Tibial artery (tissue), 4 donors: ENCODE results near the gene CORO1A.
"Not testable (repeated sequence)": the region's sequence is repeated elsewhere in the genome, so short reads cannot be mapped to it uniquely, and the experiment has no call there.

ENCODE experiments used
- DNase-seq, 2 donors: peaks; one replicate each; pipeline ENCODE4 v3.0.0-alpha.2; 2019
- H3K27ac ChIP-seq, 2 donors: fragments of 200-600 bp; sonication (generic) in 1 of 2; 1 replicate in 1 of 2; 2 replicates in 1 of 2; pipeline ENCODE4 v1.5.1; 2018 to 2019; ENCODE audit warnings: mild to moderate bottlenecking in 1 of 2
- H3K27me3 ChIP-seq, 2 donors: fragments of 200-600 bp; sonication (generic) in 1 of 2; one replicate each; pipeline versions ENCODE4 v1.5.1 to v1.6.0; 2016 to 2019
- H3K36me3 ChIP-seq, 3 donors: fragments of 200-600 bp; sonication (generic) in 2 of 3; one replicate each; pipeline ENCODE4 v1.5.1; 2016 to 2019; ENCODE audit warnings: mild to moderate bottlenecking in 2 of 3
- H3K4me1 ChIP-seq, 4 donors: fragments of 200-600 bp; sonication (generic) in 2 of 4; 1 replicate in 3 of 4; 2 replicates in 1 of 4; pipeline ENCODE4 v1.5.1; 2016 to 2019
- H3K4me3 ChIP-seq, 2 donors: fragments of 200-600 bp; sonication (generic) in 1 of 2; 1 replicate in 1 of 2; 2 replicates in 1 of 2; pipeline ENCODE4 v1.5.1; 2018 to 2019; ENCODE audit warnings: mild to moderate bottlenecking in 2 of 2
- H3K9me3 ChIP-seq, 3 donors: fragments of 200-600 bp; sonication (generic) in 1 of 3; one replicate each; pipeline ENCODE4 v1.5.1; 2016 to 2019
- CTCF ChIP-seq, 2 experiments: fragments of 200-600 bp in 1 of 2; fragments of 450-650 bp in 1 of 2; IDR thresholded peaks; one replicate each; pipeline ENCODE4 v1.5.1; 2017 to 2019; ENCODE audit warnings: antibody characterized with exemption in 2 of 2, mild to moderate bottlenecking in 1 of 2, moderate library complexity in 1 of 2
- intact Hi-C: fragments of 100-400 bp; cut with DNase I; formaldehyde crosslinking; loops from one replicate; pipeline ENCODE4 v1.15.0; 2023; ENCODE audit warnings: low total_unique reads

Gene CORO1A

DNA sequence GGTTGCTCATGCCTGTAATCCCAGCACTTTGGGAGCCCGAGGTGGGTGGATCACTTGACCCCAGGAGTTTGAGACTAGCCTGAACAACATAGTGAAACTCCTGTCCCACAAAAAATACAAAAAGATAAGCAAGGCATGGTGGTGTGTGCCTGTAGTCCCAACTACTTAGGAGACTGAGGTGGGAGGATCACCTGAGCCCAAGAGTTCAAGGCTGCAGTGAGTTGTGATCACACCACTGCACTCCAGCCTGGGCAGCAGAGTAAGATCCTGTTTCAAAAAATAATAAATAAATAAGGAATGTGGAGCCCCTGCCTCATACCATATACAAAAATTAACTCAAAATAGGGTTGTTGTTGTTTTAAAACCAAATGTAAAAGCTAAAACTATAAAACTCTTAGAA lies 26.2 kb upstream of the CORO1A start:
- H3K27ac ChIP-seq = no peak overlapping the region
- TF ChIP-seq CTCF (IDR thresholded peaks at IDR 0.05) = no peak
- H3K4me3 ChIP-seq = no peak overlapping the region
- no peaks in the 10 kb centered on the region for H3K27me3 ChIP-seq
- no peaks in the 10 kb centered on the region for H3K9me3 ChIP-seq
- no peaks in the 10 kb centered on the region for H3K4me1 ChIP-seq
- no peak for DNase-seq
- intact Hi-C loops = no loop called here
- no peaks in the 10 kb centered on the region for H3K36me3 ChIP-seq

- no peak overlapping the region for H3K4me3 ChIP-seq
- H3K27me3 ChIP-seq = no peaks in the 10 kb centered on the region
- intact Hi-C loops = no loop called here
- H3K9me3 ChIP-seq = no peaks in the 10 kb centered on the region
- no peak for DNase-seq
- H3K27ac ChIP-seq = no peak overlapping the region
- no peaks in the 10 kb centered on the region for H3K4me1 ChIP-seq
- H3K36me3 ChIP-seq = no peaks in the 10 kb centered on the region
- TF ChIP-seq CTCF (IDR thresholded peaks at IDR 0.05) = no peak
Measured at GRCh38 chr16:30163538-30163937, 19.9 kb upstream of the CORO1A start.

GRCh38 chr16:30166202-30166902 lies 17.1 kb upstream of the CORO1A start:
- Histone ChIP-seq H3K9me3 (no peaks in the 10 kb centered on the region), H3K4me1 (no peaks in the 10 kb centered on the region), H3K4me3 (no peak overlapping the region), H3K27me3 (no peaks in the 10 kb centered on the region), H3K27ac (no peak overlapping the region), H3K36me3 (no peaks in the 10 kb centered on the region)
- no peak for TF ChIP-seq CTCF (IDR thresholded peaks at IDR 0.05)
- no peak for DNase-seq
- intact Hi-C loops = no loop called here

GRCh38 chr16:30168746-30169145 lies 14.7 kb upstream of the CORO1A start:
- H3K36me3 ChIP-seq, H3K4me3 ChIP-seq, intact Hi-C loops: not testable (repeated sequence)

DNA sequence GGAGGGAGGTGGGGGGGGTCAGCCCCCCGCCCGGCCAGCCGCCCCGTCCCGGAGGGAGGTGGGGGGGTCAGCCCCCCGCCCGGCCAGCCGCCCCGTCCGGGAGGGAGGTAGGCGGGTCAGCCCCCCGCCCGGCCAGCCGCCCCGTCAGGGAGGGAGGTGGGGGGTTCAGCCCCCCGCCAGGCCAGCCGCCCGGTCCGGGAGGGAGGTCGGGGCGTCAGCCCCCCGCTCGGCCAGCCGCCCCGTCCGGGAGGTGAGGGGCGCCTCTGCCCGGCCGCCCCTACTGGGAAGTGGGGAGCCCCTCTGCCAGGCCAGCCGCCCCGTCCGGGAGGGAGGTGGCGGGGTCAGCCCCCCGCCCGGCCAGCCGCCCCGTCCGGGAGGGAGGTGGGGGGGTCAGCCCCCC lies 14.0 kb upstream of the CORO1A start:
- H3K27ac ChIP-seq, H3K4me3 ChIP-seq, H3K9me3 ChIP-seq, DNase-seq, intact Hi-C loops, H3K27me3 ChIP-seq, H3K4me1 ChIP-seq, H3K36me3 ChIP-seq: not testable (repeated sequence)

More at GRCh38 chr16:30168746-30169145, 14.7 kb upstream of the CORO1A start:
- DNase-seq, H3K27me3 ChIP-seq, H3K4me1 ChIP-seq, H3K9me3 ChIP-seq, H3K27ac ChIP-seq: not testable (repeated sequence)

DNA sequence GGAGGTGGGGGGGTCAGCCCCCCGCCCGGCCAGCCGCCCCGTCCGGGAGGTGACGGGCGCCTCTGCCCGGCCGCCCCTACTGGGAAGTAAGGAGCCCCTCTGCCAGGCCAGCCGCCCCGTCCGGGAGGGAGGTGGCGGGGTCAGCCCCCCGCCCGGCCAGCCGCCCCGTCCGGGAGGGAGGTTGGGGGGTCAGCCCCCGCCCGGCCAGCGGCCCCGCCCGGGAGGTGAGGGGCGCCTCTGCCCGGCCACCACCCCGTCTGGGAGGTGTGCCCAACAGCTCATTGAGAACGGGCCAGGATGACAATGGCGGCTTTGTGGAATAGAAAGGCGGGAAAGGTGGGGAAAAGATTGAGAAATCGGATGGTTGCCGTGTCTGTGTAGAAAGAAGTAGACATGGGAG lies 13.3 kb upstream of the CORO1A start:
- DNase-seq, H3K9me3 ChIP-seq, intact Hi-C loops, H3K36me3 ChIP-seq, H3K4me3 ChIP-seq, H3K27me3 ChIP-seq, H3K4me1 ChIP-seq, H3K27ac ChIP-seq: not testable (repeated sequence)

GRCh38 chr16:30173054-30173453 lies 10.3 kb upstream of the CORO1A start:
- no peak overlapping the region for H3K27ac ChIP-seq
- H3K4me1 ChIP-seq = no peaks in the 10 kb centered on the region
- no peaks in the 10 kb centered on the region for H3K36me3 ChIP-seq
- H3K4me3 ChIP-seq = no peak overlapping the region
- no peak for DNase-seq
- no peaks in the 10 kb centered on the region for H3K27me3 ChIP-seq
- H3K9me3 ChIP-seq = no peaks in the 10 kb centered on the region
- intact Hi-C loops = no loop called here
- no peak for TF ChIP-seq CTCF (IDR thresholded peaks at IDR 0.05)

- H3K27me3 ChIP-seq, H3K4me1 ChIP-seq, DNase-seq, H3K27ac ChIP-seq, H3K9me3 ChIP-seq, H3K36me3 ChIP-seq, H3K4me3 ChIP-seq, intact Hi-C loops: not testable (repeated sequence)
Measured at GRCh38 chr16:30176876-30177275, 6.5 kb upstream of the CORO1A start.
